Activated T-helper 1 cell treated with Interleukin-2 at 50 U/mL for 16 hours (primary cell): ENCODE results near the gene ZNF267.
"Not testable (repeated sequence)": the region's sequence is repeated elsewhere in the genome, so short reads cannot be mapped to it uniquely, and the experiment has no call there.

Experiments
- DNase-seq: peaks from one replicate; pipeline ENCODE4 v3.0.0-alpha.2; 2020; ENCODE audit warnings: low read depth

The ZNF267 gene

GRCh38 chr16:31879937-31880321, 6.3 kb downstream of the ZNF267 start:
- no peak for DNase-seq

GRCh38 chr16:31880322-31880979, 6.8 kb downstream of the ZNF267 start:
- DNase-seq = no peak

GRCh38 chr16:31886227-31886626, 12.6 kb downstream of the ZNF267 start:
- no peak for DNase-seq

DNA sequence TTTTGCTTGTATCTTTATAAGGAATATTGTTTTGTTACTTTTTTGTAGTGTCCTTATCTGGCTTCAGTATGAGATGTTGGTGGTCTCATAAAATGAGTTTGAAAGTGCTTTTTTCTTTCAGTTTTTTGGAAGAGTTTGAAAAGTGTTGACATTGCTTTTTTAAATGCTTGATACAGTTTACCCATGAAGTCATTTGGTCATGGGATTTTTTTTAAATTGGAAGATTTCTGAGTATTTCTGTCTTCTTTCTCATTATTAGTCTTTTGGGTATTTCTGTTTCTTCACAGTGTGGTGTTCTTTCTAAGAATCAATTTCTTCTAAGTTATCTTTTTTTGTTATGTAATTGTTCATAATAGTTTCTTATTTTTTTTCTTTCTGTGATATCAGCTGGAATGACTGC, 15.1 kb downstream of the ZNF267 start:
- no peak for DNase-seq

GRCh38 chr16:31892111-31892510, 18.5 kb downstream of the ZNF267 start:
- DNase-seq = not testable (repeated sequence)

- no peak for DNase-seq
Observed at GRCh38 chr16:31893824-31894223, 20.2 kb downstream of the ZNF267 start.

GRCh38 chr16:31897283-31897682, 23.7 kb downstream of the ZNF267 start:
- DNase-seq = no peak

GRCh38 chr16:31899505-31899904, 25.9 kb downstream of the ZNF267 start:
- DNase-seq = no peak

- DNase-seq = not testable (repeated sequence)
Observed at GRCh38 chr16:31904571-31904970, 31.0 kb downstream of the ZNF267 start.

DNA sequence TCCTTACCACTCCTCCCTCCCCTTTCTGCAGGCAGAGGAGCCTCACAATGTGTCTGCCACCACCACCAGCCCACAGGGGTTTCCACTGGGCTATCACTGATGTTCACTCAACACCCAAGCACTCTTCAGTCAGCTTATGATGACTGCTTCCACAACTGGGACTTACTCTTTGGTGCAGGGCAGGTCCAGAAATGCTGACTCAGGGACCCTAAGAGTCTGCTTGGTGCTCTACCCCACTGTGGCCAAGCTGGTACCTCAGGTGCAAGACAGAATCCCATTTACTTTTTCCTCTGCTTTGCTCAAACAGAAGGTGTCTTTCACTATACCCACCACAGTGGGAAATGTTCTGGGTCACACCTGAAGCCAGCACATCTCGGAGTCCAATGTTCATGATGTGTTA, 40.1 kb downstream of the ZNF267 start:
- DNase-seq = no peak

- DNase-seq = no peak
Observed at GRCh38 chr16:31916056-31916488, 42.5 kb downstream of the ZNF267 start.

GRCh38 chr16:31920373-31920772, 46.8 kb downstream of the ZNF267 start:
- DNase-seq = no peak

DNA sequence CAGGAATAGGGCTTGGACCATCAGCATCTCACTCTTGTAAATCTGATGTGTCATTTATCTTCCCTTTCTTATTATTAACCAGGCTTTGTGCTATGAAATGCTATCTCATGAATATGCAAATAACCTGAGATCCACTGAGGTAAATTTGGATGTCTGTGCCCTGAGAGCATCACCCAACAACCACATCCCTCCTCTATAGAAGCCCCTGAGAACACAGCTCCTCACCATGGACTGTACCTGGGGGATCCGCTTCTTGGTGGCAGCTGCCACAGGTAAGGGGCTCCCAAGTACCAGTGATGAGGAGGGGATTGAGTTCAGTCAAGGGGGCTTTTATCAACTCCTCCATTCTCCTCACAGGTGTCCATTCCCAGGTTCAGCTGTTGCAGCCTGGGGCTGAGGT, 78.2 kb downstream of the ZNF267 start:
- DNase-seq = not testable (repeated sequence)

DNA sequence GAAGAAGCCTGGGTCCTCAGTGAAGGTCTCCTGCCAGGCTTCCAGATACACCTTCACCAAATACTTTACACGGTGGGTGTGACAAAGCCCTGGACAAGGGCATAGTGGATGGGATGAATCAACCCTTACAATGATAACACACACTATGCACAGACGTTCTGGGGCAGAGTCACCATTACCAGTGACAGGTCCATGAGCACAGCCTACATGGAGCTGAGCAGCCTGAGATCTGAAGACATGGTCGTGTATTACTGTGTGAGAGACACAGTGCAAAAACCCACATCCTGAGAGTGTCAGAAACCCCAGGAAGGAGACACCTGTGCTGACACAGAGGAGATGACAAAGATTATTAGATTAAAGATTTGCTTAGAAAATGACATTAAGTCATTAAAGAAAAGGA, 78.6 kb downstream of the ZNF267 start:
- DNase-seq = peak; percentile 7

DNA sequence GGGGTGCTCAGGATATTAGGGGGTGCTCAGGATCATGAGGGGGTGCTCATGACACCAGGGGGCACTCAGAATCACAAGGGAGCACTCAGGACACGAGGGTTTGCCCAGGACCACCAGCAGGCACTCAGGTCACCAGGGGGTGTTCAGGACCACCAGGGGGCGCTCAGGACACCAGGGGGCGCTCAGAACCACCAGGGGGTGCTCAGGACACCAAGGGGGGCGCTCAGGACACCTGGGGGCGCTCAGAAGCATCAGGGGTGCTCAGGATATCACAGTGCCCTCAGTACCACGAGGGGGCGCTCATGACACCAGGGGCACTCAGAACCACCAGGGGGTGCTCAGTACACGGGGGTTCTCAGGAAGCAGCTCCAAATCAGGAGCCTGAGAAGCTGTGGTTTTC, 82.6 kb downstream of the ZNF267 start:
- not testable (repeated sequence) for DNase-seq

DNA sequence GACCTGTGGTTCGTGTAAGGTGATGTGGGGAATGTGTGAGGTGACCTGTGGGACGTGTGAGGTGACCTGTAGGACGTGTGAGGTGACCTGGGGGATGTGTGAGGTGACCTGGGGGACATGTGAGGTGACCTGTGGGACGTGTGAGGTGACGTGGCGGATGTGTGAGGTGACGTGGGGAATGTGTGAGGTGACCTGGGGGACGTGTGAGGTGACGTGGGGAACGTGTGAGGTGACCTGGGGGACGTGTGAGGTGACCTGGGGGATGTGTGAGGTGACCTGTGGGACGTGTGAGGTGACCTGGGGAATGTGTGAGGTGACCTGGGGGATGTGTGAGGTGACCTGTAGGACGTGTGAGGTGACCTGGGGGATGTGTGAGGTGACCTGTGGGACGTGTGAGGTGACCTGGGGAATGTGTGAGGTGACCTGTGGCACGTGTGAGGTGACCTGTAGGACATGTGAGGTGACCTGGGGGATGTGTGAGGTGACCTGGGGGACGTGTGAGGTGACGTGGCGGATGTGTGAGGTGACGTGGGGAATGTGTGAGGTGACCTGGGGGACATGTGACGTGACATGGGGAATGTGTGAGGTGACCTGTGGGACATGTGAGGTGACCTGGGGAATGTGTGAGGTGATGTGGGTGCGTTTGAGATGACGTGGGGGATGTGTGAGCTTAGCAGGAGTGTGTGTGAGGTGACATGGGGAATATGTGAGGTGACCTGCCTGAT, 86.7 kb downstream of the ZNF267 start:
- not testable (repeated sequence) for DNase-seq
